IPS-NIHi7 (cell line): ENCODE results near the gene AMDHD1.
A peak's percentile ranks its signal among the peaks of the same experiment; 100 is the strongest.

ENCODE experiments used
- DNase-seq: peaks from one replicate; pipeline ENCODE4 v3.0.0; 2012; ENCODE audit warnings: mixed read lengths; ENCODE audit errors: extremely low spot score

Gene AMDHD1

GRCh38 chr12:95995238-95996031 lies 52.3 kb downstream of the AMDHD1 start:
- no peak for DNase-seq

- no peak for DNase-seq
Observed at GRCh38 chr12:95996034-95996658, 53.0 kb downstream of the AMDHD1 start, which contains the start of gene HAL. TSS of gene HAL (minus strand) at chr12:95996344. CDS start at chr12:95995910, 434 bp downstream.

DNA sequence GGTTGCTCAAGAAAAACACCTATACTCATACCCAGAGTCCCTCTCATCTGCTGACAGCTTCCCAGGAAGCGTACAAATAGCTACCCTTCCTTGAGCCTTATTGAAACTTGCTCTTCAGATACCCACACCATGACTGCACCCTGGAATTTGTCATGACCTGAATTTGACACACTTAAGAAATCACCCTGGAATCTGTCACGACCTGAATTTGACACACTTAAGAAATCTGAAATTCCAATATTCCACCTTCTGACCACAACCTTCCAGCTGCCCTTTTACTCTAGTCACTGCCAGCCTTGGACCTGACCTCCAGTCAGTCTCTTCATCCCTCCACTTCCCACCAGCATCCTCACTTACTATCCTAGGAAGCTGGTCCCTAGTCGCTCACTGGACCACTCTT lies 54.1 kb downstream of the AMDHD1 start:
- DNase-seq: no peak

DNA sequence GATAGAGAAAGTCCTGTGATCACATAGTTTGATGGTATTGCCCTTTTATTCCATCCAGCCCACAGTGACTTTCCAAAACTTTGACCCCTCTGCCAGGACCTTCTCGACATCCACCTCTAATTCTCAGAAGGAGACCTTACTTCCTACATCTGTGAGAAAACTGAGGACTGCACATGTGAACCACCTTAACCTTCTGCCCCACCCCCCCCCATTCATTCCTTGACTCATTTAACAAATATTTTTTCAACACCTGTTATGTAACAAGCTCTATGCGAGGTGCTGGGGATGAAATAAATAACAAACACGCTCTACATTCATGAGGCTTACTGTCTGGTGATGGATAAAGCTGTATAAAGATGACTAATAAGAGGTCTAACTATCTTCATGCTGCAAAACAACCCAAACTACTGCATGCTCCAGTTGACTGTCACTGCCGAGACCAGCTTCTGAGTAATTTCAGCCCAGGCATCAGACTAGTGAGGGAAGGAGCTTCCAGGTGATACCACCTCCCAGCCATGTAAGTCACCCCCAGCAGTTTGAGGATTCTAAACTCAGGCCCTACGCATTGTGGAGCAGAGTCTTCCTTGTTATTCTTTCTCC lies 54.9 kb downstream of the AMDHD1 start:
- DNase-seq: no peak

DNA sequence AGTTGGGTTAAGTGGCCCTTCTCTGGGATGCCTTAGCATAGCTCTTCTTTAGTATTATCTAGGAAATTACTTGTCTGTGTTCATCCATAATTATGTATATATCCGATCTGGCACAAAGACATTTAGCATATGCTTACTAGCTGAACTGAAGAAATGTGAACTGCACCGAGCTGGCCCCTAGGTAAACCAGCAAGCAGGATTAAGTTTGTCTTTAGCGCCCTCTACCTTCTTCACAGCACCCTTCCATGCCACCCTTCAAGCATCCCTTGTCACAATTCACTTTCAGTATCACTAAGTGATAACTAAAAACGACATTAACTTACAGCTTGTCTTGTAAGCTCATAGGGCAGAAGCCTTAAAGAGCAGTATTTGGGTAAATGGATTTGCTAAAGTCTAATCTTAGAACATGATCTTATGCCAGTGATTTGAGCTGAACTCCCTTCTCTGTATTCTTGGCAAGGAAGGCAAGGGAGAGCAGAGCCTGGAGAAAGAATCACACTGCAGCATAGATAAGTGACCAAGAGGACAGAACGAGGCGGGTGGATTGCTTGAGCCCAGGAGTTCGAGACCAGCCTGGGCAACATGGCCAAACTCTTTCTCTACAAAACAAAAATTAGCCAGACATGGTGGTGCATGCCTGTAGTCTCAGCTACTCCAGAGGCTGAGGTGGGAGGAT lies 55.6 kb downstream of the AMDHD1 start:
- DNase-seq: peak; percentile 78

DNA sequence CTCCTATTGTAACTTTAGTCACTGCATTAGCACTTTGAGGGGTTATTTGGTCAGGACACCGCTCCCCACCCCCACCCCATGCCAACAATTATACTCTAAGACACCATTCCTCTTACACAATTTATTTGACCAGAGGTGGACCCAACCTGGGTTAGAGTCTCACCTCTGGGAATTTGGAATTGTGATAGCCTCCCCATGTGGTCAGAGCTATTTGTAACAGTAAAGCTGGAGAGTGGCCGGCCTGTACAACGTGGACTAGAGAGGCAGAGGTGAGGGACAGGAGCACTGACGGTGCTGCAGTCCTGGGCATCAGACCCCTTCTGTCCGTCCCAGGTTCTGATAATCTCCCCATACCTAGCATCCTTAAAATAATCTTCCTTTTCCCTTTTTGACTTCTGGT lies 56.4 kb downstream of the AMDHD1 start:
- DNase-seq: no peak

GRCh38 chr12:96000858-96001257 lies 57.7 kb downstream of the AMDHD1 start:
- DNase-seq: no peak

GRCh38 chr12:96006727-96007126 lies 63.6 kb downstream of the AMDHD1 start:
- no peak for DNase-seq

DNA sequence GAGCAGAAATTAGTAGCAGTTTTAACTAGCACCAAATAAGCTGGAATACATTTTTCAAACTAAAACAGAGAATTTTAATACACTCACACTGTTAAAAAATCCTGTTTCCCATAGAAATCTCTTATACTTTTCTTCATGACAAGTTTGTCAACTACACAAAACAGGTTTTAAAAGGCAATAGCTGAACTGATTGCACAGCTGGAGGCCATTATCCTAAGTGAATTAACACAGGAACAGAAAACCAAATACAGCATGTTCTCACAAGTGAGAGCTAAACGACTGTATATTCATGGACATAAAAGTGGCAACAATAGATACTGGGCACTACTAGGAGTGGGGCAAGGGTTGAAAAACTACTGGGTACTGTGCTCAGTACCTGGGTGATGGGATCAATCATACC lies 64.6 kb downstream of the AMDHD1 start:
- DNase-seq: no peak

DNA sequence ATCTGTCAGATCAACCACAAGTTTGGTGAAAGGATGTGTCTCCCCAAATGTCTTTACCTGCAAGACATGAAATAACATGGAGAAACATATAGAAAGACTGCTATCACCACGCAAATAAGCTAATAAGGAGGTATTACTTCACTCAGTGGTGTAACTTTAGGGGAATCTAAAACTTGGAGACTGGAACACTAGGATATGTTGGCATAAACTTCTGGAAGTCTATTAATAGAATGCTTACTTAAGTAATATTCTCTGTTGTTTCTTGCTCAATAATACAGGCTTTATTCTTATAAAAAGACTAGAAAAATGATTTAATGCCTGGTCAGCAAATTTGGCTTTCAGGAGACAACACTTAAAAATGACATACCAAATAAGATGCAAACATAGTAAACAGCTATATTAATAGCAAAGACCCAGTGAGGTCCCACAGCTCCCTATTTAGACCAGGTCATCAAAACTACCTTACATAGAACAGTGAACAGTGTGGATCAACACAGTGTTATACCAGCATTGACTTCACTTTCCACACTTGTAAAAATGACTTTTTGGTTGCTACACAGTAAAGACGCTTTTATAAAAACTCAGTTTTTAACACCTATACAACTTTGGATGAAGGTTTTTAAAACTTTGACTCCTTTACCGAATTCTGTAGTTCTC lies 71.9 kb downstream of the AMDHD1 start:
- DNase-seq: no peak

DNA sequence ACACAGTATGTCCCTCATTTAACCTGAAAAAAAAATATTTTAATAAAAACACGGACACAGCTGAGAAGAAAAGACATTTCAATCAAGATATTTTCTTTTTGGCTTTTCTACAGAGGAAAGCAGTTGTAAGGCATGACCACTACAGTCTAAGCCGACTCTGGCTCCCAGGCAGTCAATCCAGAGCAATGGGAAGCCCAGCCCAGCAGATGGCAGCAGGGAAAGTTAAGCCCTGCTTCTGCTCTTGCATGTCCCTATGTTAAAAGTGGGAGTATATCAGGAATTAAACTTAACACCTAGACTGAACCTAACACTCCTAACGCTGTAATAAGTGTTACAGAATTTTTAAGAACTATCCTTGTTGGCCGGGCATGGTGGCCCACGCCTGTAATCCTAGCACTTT lies 72.5 kb downstream of the AMDHD1 start:
- DNase-seq: peak; percentile 36
